Endothelial cell of umbilical vein (primary cell): ENCODE results near the gene PRKAR1B. TPM values are rescaled to one million over a fixed set of nuclear protein-coding genes. Genes with fewer than 3 reads are reported as not detected.

Source experiments
- BruUV-seq: library from RNA; stranded (reverse); fragments of 400-500 nt; replicated peaks from 2 replicates; lab custom pipeline; 2021; lab: Mats Ljungman, UMichigan
- CTCF ChIA-PET: fragments of 300-600, 350-600 bp; sonication (Branson Sonifier 250); formaldehyde crosslinking; loops from one replicate; lab custom pipeline; 2021; ENCODE audit warnings: antibody characterized with exemption, inconsistent platforms; lab: Charles Lee
- POLR2A ChIA-PET: fragments of 300-600, 350-600 bp; sonication (Branson Sonifier 250); formaldehyde crosslinking; loops from one replicate; lab custom pipeline; 2021; ENCODE audit warnings: antibody characterized with exemption, inconsistent platforms; lab: Charles Lee
- DNase-seq: peaks from one replicate; pipeline ENCODE4 v3.0.0-alpha.2; 2011; ENCODE audit warnings: low read depth, low spot score
- FAIRE-seq: peaks from 2 replicates; lab custom pipeline; 2011; peaks lifted over from hg19 to GRCh38; lab: Jason Lieb, UNC
- H2AFZ ChIP-seq: 2 replicates; pipeline ENCODE4 v1.6.0; 2012; ENCODE audit warnings: low read depth, low read length, control low read depth, inconsistent platforms
- H3K27ac ChIP-seq: 2 replicates; pipeline ENCODE4 v1.5.1; 2011; ENCODE audit warnings: low read depth, mild to moderate bottlenecking, control low read depth, low read length, moderate library complexity; ENCODE audit not compliant: insufficient read depth
- H3K27me3 ChIP-seq, 2 experiments: 2 replicates each; pipeline versions ENCODE4 v1.6.0 to v1.6.1; 2011; ENCODE audit warnings: low read length in 2 of 2, mixed read lengths in 1 of 2; ENCODE audit not compliant: control insufficient read depth in 2 of 2, insufficient read depth in 2 of 2
- H3K36me3 ChIP-seq, 2 experiments: 2 replicates in 1 of 2; 3 replicates in 1 of 2; pipeline ENCODE4 v1.5.1; 2011; ENCODE audit warnings: low read length in 2 of 2, mild to moderate bottlenecking in 1 of 2, moderate library complexity in 1 of 2; ENCODE audit not compliant: control insufficient read depth in 2 of 2, insufficient read depth in 2 of 2; ENCODE audit errors: extremely low read depth in 1 of 2
- H3K4me1 ChIP-seq: 3 replicates; pipeline ENCODE4 v1.5.1; 2011; ENCODE audit warnings: mild to moderate bottlenecking, low read length; ENCODE audit not compliant: control insufficient read depth, insufficient read depth; ENCODE audit errors: extremely low read depth
- H3K4me2 ChIP-seq: 2 replicates; pipeline ENCODE4 v1.6.1; 2011; ENCODE audit warnings: low read length, control low read depth, mixed read lengths; ENCODE audit not compliant: insufficient read depth
- H3K4me3 ChIP-seq, 3 experiments: fragments of 200-600 bp in 1 of 3; sonication (generic), shearing (Covaris generic) in 1 of 3; replicated peaks in 1 of 3; 2 replicates each; pipeline ENCODE4 v1.5.1; 2011 to 2016; ENCODE audit warnings: control low read depth in 3 of 3, low read length in 3 of 3, mild to moderate bottlenecking in 2 of 3, inconsistent platforms in 1 of 3, low read depth in 1 of 3, moderate library complexity in 1 of 3; ENCODE audit not compliant: insufficient read depth in 1 of 3
- H3K79me2 ChIP-seq: 2 replicates; pipeline ENCODE4 v1.6.0; 2012; ENCODE audit warnings: low read length, inconsistent platforms; ENCODE audit not compliant: control insufficient read depth, insufficient read depth
- H3K9ac ChIP-seq: replicated peaks from 2 replicates; pipeline ENCODE3; 2011; ENCODE audit warnings: low read length, control low read depth; ENCODE audit not compliant: insufficient read depth; ENCODE audit errors: extremely low read depth
- H3K9me1 ChIP-seq: replicated peaks from 3 replicates; pipeline ENCODE4 v1.6.0; 2011; ENCODE audit warnings: mild to moderate bottlenecking, low read length; ENCODE audit not compliant: control insufficient read depth, insufficient read depth; ENCODE audit errors: extremely low read depth
- H3K9me3 ChIP-seq: replicated peaks from 2 replicates; pipeline ENCODE4 v1.5.1; 2012; ENCODE audit warnings: low read length, inconsistent platforms; ENCODE audit not compliant: control insufficient read depth, insufficient read depth
- H4K20me1 ChIP-seq: replicated peaks from 2 replicates; pipeline ENCODE3; 2011; ENCODE audit warnings: mild to moderate bottlenecking, low read length; ENCODE audit not compliant: control insufficient read depth, insufficient read depth; ENCODE audit errors: extremely low read depth
- EZH2 ChIP-seq: IDR thresholded peaks from 2 replicates; pipeline ENCODE4 v1.6.1; 2012; ENCODE audit warnings: borderline replicate concordance, low read depth, mild to moderate bottlenecking, moderate library complexity, low read length, inconsistent platforms; ENCODE audit not compliant: severe bottlenecking
- FOS ChIP-seq: IDR thresholded peaks from 2 replicates; pipeline ENCODE4 v1.6.1; 2011; ENCODE audit warnings: mild to moderate bottlenecking, low read length, moderate library complexity, borderline replicate concordance; ENCODE audit not compliant: insufficient read depth
- GATA2 ChIP-seq: IDR thresholded peaks from 2 replicates; pipeline ENCODE4 v1.7.0; 2011; ENCODE audit warnings: low read depth, mild to moderate bottlenecking, moderate library complexity, mixed read lengths, low read length; ENCODE audit not compliant: insufficient read length, insufficient read depth
- JUN ChIP-seq: IDR thresholded peaks from 2 replicates; pipeline ENCODE4 v1.6.1; 2011; ENCODE audit warnings: borderline replicate concordance, low read depth; ENCODE audit not compliant: insufficient read length, insufficient read depth
- MAX ChIP-seq: IDR thresholded peaks from 2 replicates; pipeline ENCODE4 v1.6.1; 2011; ENCODE audit not compliant: insufficient read depth, insufficient read length
- MYC ChIP-seq: IDR thresholded peaks from one replicate; pipeline ENCODE4 v1.6.1; 2011; ENCODE audit warnings: mild to moderate bottlenecking, low read depth, low read length
- POLR2A ChIP-seq: IDR thresholded peaks from 2 replicates; pipeline ENCODE4 v1.6.1; 2012; ENCODE audit warnings: low read depth, mild to moderate bottlenecking, control low read depth, low read length
- POLR2AphosphoS5 ChIP-seq: IDR thresholded peaks from 2 replicates; pipeline ENCODE4 v1.6.1; 2012; ENCODE audit warnings: low read depth, mild to moderate bottlenecking, control low read depth, low read length, moderate library complexity; ENCODE audit not compliant: insufficient read depth
- dilution Hi-C: fragments of 300-500 bp; cut with MboI; formaldehyde crosslinking; loops from one replicate; pipeline ENCODE4 v1.15.0; 2019; ENCODE audit warnings: low sequenced_read_pairs; ENCODE audit not compliant: extremely low pct_ligation_motif_present
- intact Hi-C: fragments of 100-400 bp; cut with micrococcal nuclease; formaldehyde crosslinking; loops from one replicate; pipeline ENCODE4 v1.10.0; 2022
- polyA plus RNA-seq, 4 experiments: library from polyadenylated mRNA; depleted of rRNA in 3 of 4; stranded (reverse) in 3 of 4; unstranded in 1 of 4; fragments of >200 nt; gene quantifications; 2 replicates each; pipeline versions ENCODE4 v1.2.1 to v1.2.3, GENCODE V29; 2011 to 2012; ENCODE audit warnings: missing spikeins in 1 of 4
- total RNA-seq: library from RNA; stranded (reverse); gene quantifications from 2 replicates; pipeline ENCODE4 v1.2.3, GENCODE V29; 2021
- TF ChIP-seq, protein P1 (sequence below), 2 donors: IDR thresholded peaks; 1 replicate in 1 of 2; 2 replicates in 1 of 2; pipeline ENCODE4 v1.5.1; 2011; ENCODE audit warnings: low read length in 2 of 2, mild to moderate bottlenecking in 2 of 2, moderate library complexity in 2 of 2, control low read depth in 1 of 2, inconsistent platforms in 1 of 2, low read depth in 1 of 2; ENCODE audit not compliant: insufficient read depth in 1 of 2; ENCODE audit errors: extremely low read depth in 1 of 2

The PRKAR1B gene
- total and polyA plus RNA-seq, 2 donors (not counting 3 experiments of a cell fraction or from before 2014, with no cell fraction given) = 15.4 to 29.2 TPM

GRCh38 chr7:631964-632830 is 94.9 kb downstream of the PRKAR1B start:
- no peaks in the 10 kb centered on the region for H4K20me1 ChIP-seq
- TF ChIP-seq, protein P1, sequence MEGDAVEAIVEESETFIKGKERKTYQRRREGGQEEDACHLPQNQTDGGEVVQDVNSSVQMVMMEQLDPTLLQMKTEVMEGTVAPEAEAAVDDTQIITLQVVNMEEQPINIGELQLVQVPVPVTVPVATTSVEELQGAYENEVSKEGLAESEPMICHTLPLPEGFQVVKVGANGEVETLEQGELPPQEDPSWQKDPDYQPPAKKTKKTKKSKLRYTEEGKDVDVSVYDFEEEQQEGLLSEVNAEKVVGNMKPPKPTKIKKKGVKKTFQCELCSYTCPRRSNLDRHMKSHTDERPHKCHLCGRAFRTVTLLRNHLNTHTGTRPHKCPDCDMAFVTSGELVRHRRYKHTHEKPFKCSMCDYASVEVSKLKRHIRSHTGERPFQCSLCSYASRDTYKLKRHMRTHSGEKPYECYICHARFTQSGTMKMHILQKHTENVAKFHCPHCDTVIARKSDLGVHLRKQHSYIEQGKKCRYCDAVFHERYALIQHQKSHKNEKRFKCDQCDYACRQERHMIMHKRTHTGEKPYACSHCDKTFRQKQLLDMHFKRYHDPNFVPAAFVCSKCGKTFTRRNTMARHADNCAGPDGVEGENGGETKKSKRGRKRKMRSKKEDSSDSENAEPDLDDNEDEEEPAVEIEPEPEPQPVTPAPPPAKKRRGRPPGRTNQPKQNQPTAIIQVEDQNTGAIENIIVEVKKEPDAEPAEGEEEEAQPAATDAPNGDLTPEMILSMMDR (IDR thresholded peaks at IDR 0.05; ENCODE audit: extremely low read depth in 1 of 2, insufficient read depth in 1 of 2, low read depth in 1 of 2, low read length in 2 of 2) = no peak
- TF ChIP-seq JUN = no peak
- no peak for TF ChIP-seq MYC
- TF ChIP-seq GATA2 = no peak
- TF ChIP-seq EZH2 = no peak
- no peak for TF ChIP-seq MAX
- TF ChIP-seq FOS = no peak
- no peak for TF ChIP-seq POLR2AphosphoS5
- no peak for TF ChIP-seq POLR2A
- H3K9ac ChIP-seq = no peak overlapping the region
- no peaks in the 10 kb centered on the region for H3K9me3 ChIP-seq
- CTCF ChIA-PET = no interaction called here
- POLR2A ChIA-PET = no interaction called here
- intact Hi-C loops (loop anchor here (10.0 kb wide), 1 partner anchor 143 kb away; no protein-coding TSS in a partner anchor), dilution Hi-C loops (no loop called here)
- H3K4me2 ChIP-seq = no peak overlapping the region
- FAIRE-seq (no peak), DNase-seq (no peak)
- no peaks in the 10 kb centered on the region for H3K36me3 ChIP-seq
- H3K79me2 ChIP-seq = no peaks in the 10 kb centered on the region
- no peaks in the 10 kb centered on the region for H3K9me1 ChIP-seq
- H3K4me1 ChIP-seq = no peaks in the 10 kb centered on the region
- no peak overlapping the region for H2AFZ ChIP-seq
- no peak overlapping the region for H3K27ac ChIP-seq
- BruUV-seq = no TSS peak
- H3K4me3 ChIP-seq = no peak overlapping the region
- H3K27me3 ChIP-seq = no peaks in the 10 kb centered on the region
